ENCODE results near the gene DOK3.

GRCh38 chr5:177557796-177558195 is 48.2 kb upstream of the DOK3 start:
- no peak for TF ChIP-seq CTCF (IDR thresholded peaks at IDR 0.05)
- TF ChIP-seq ZNF302 (CRISPR knock-in tag; IDR thresholded peaks at IDR 0.05): no peak
- no peak for TF ChIP-seq CEBPB (IDR thresholded peaks at IDR 0.05)
- no peak for TF ChIP-seq ZC3H11A (IDR thresholded peaks at IDR 0.05)
- no peak for TF ChIP-seq RCOR1 (IDR thresholded peaks at IDR 0.05; ENCODE audit: low read depth, low read length)
- TF ChIP-seq HDAC2 (IDR thresholded peaks at IDR 0.05): no peak

All from A549 (cell line).